ENCODE results near the gene PLD3.
A peak's percentile ranks its signal among the peaks of the same experiment; 100 is the strongest.
"Not testable (repeated sequence)": the region's sequence is repeated elsewhere in the genome, so short reads cannot be mapped to it uniquely, and the experiment has no call there.

Gene PLD3

DNA sequence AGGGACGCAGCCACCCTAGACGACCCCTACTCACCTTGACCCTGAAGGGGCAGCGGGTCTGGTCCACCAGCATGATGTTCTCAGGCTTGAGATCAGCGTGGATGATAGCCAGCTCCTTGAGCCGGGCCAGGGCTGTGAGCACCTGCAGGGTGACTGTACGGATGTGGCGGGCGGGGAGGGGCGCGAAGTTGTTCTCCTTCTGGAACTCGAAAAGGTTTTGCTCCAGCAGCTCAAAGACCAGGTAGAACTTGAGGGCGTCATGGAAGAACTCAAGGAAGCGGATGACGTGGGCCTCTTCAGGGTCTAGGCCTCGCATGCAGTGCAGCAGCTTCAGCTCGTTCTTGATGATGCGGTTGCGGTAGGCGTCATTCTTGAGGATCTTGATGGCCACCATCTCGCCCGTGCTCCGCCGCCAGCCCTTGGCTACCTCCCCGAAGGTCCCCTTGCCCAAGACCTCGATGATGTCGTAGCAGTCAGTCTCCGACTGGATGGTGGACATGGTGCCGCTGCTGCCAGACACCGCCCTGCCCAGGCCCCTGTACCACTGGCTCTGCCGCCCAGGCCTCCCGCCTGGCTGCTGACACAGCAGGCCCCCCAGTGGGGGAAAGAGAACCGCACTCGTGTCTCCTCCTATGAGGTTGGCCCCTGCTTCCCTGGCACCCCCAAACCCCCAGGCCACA, 41.0 kb downstream of the PLD3 start:
- no peak for DNase-seq (ENCODE audit: low read depth, low spot score)

DNA sequence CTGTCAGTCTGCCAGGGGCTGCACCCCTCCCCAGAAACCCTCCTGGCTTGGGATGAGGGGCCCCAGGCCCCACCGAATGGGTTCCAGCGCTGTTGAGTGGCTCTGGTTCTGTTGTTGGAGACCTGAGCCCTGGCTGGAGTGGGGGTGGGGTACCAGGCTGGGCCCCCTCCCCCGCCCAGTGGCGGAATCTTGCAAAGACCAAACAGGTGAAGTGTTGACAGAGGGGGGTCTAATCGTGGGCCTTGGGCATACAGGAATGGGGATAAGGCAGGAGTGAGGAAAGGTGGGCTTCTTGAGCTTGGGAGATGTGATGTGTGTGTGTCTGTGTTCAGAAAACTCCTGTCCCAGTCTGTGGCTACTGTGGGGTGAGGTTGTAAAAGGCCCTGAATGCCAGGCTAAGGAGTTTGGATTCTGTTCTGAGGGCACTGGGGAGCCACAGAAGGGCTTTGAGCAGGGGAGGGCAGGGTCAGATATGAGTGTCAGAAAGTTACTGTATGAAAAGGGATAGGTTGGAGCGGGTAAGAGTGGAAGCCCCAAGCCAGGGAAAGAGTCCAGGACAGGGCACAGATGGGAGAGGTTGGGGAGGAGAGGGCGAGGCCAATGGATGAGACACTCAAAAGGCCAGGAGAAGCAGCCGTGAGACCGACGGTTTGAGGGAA, 41.7 kb downstream of the PLD3 start, which contains the start of gene HIPK4:
Gene HIPK4 (minus strand): TSS at position 98 of the 659 bp plus-strand sequence. CDS start 279 bp downstream, outside the sequence.
- no peak for DNase-seq (ENCODE audit: low read depth, low spot score)

DNA sequence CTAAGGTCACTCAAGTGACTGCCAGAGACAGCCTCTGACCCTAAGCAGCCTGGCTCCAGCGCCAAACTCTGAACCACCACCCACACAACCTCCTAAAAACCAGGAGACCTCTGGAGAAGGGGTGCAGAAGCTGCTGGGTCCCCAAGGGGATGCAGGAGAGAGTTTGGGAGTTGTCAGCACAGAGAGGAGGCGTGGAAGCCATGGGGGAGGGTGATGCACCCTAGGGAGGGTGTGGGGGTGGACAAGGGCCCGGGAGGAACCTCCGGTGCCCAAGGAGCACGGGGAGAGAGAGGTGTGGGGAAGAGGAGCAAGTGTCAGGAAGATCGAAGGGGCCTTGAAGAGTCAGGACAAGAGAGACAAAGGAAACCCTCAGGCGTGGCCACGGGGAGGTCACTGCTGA, 43.6 kb downstream of the PLD3 start:
- DNase-seq (ENCODE audit: low read depth, low spot score) = no peak

DNA sequence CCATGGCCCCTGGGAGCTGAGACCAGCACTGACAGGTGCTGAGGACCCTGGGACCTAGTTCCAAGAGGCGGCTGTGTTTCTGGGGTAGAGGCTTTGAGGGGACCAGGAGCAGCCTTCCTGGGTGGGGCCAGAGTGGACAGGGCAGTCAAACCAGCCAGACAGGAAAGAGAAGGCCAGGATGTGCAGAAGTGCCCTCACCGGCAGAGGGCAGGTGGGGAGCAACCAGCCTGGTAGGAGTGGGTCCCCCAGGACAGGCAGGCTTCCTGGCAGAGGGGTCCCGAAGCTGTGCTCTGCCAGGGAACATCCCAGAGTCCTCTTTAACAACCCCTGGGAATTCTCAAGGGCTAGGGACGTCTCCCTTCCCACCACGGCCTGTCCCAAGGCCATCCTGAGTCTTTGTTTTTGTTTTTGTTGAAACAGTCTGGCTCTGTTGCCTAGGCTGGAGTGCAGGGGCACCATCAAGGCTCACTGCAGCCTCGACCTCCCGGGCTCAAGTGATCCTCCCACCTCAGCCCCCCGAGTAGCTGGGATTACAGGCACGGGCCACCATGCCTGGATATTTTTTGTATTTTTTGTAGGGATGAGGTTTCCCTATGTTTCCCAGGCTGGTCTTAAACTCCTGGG, 44.5 kb downstream of the PLD3 start:
- no peak for DNase-seq (ENCODE audit: low read depth, low spot score)

DNA sequence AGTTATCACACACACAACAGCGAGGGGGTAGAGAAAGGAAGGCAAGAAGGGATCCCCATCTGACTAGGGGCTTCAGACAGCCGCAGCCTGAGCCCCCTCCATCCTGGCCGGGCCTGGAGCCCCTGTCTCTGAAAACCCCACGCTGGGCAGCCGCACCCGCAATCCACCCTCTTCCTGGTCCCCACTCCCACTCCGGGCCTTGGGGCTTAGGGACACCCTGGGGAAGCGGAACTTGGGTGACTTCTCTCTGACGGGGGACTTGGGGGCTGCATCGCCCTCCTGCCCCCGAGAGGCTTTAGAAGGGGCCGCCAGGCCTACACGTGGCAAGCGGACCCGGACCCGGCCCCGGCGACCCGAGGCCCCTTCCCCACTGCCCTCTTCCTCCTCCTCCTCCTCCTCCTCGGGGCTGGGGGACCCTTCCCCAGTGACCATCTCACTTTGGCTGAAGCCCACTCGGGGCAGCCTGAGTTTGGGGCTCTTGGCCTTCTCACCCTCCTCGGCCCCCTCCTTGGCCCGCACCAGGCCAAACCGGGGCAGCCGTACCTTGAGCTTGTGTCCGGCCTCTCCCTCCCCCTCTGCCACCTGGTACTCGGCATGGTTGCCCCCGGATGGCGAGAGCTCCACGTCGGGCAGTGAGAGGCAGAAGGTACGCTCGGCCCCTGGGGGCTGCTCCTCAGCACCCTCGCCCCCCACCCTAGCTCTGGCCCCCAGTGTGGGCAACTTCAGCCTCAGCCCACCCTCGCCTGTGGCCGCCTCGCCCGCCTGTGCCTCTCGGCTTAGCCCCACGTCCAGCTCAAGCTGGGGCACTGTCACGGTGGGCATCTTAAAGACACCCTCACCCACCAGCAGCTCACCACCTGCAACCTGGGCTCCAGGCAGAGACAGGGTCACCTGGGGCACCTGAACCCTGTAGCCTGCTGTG, 45.7 kb downstream of the PLD3 start:
- DNase-seq (ENCODE audit: low read depth, low spot score) = no peak

DNA sequence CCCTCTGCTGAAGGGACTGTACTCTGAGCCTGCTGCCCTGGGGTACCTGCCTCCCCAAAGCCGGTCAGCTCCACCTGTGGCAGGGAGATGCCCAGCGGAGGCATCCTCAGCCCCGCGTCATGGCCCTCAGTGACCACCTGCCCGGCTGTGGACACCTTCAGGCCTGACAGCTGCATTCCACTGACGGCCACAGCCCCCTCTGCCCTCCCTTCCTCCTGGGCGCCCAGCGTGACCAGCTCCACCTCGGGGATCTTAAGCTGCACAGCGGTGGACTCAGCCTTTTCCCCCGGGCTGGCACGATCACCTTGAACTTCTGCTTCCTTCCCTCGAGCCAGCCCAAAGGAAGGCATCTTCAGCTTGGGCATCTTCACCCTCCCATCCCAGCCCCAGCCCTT, 46.3 kb downstream of the PLD3 start:
- DNase-seq (ENCODE audit: low read depth, low spot score) = no peak

DNA sequence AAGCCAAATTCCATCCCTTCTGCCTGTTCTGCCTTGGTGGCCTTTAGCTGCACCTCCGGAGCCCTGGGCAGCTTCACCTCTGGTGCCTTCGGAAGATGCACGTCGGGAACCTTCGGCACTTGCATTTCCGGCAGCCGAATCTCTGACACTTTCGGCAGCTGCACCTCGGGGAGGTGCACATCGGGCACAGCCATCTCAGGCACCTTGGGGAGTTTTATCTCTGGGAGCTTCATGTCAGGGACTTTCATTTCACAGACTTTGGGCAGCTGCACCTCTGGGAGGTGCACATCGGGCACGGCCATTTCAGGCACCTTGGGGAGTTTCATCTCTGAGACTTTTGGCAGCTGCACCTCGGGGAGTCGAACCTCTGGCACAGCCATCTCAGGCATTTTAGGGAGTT, 47.5 kb downstream of the PLD3 start:
- no peak for DNase-seq (ENCODE audit: low read depth, low spot score)

DNA sequence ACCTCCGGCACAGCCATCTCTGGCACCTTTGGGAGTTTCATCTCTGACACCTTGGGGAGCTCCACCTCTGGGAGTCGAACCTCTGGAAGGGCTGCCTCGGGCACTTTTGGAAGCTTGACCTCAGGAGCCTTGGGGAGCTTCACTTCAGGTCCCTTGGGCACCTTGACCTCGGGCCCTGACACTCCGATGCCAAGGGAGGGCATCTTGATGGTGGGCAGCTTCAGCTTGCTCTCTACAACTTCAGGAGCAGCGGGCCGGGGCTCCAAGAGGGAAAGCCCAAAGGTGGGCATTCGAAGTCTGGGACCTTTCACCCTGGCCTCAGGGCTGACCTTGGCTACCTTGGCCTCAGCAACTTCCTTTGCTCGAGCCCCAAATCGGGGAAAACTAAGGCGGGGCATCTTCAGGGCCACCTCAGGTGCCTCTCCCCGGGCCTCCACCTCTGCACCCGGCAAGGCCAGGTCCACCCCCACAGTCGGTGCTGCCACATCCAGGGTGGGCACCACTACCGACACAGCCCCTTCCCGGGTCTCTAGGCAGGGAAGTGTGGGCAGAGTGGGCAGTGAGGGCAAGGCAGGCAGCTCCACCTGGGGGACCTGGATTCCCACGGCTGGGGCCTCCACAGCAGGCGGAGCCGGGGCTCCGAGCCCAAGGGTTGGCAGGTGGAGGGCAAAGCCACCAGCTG, 48.5 kb downstream of the PLD3 start:
- DNase-seq (ENCODE audit: low read depth, low spot score) = no peak

DNA sequence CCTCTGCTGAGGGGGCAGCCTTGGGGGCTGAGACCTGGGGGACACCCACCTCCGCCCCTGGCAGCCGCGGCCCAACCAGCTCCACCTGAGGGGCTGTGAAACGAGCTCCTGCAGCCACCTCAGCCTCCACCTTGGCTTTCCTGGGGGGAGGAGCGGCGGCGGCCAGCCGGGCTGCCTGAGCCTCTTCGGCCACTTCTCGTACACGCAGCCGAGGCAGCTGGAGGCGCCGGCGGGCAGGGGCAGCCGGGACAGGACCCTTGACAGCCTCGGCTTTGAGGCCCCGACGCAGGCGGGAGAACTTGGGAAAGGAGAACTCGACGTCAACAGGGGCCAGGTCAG, 49.0 kb downstream of the PLD3 start:
- no peak for DNase-seq (ENCODE audit: low read depth, low spot score)

DNA sequence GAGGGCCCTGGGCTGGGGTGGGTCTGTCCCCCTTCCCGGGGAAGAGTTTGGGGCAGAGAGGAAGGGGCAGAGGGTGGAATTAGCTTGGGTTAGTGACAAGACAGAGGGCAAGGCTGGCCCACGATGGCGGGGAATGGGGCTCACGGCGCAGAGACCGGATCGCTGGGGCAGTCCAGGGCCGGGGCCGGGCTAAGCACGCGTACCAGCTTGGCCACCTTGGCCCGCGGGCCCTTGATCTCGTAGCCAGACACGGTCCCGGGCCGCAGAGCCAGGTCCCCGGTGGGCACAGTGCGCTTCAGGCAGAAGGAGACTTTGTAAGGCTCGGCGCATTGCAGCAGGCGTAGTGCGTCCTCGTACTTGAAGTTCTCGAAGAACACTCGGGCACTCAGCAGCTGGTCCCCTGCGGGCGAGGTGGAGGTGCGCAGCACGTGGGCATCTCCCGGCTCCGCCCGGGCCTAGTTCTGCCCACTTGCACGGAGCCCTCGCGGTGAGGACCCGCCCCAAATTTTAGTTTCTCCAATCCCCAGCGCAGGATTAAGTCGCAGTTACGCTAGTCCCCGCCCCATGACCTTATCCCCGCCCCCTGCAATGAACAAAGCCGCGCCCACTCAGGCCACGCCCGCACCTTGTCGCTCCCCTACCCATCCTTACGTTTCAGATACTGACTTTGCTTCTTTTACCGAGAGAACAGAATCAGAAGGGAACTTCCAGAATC, 50.1 kb downstream of the PLD3 start:
- no peak for DNase-seq (ENCODE audit: low read depth, low spot score)

DNA sequence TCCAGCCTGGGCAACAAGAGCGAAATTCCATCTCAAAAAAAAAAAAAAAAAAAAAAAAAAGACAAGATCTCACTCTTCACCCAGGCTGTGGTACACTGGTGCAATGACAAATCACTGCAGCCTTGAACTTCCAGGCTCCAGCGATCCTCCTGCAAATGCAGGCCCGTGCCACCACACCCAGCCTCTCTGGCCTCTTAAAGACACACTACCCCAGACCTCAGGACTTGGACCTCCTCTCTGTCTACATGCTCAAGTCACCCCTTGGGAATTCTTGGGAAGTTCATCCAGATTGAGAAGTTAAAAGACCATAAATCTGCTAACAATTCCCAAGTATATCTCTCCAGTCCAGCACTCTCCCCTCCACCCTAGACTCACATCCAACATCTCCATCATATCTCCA, 52.1 kb downstream of the PLD3 start:
- no peak for DNase-seq (ENCODE audit: low read depth, low spot score)

DNA sequence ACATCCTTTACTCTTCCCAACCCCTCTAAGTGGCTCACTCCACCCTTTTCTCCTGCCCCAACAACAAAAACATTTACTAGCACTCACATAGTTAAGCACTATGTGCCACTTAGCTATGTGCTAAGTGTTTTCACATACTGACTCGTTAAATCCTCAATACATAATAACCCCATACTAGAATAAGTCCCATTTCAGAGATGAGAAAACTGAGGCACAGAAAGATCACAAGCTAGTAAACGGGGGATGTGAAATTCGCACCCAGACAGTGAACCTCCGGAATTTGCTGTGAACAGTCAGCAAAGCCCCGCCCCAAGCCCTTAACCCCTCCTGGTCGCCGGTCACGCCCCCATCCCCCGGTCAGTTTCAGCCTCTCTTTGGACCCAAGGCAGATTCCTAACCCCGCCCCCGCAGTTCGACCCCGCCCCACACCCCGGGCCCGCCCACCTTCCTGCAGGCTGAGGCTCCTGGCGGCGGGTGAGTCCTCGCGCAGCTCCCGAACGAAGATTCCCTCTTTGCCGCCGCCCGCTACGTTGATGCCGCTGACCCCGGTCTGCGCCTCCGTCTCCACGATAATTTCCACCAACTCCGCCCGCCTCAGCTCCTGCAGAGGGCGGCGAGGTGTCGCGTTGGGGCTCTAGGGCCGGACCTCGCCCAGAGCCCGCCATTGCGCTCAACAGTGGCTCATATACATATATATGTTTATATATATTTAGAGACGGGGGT, 54.9 kb downstream of the PLD3 start:
- peak; percentile 74 for DNase-seq (ENCODE audit: low read depth, low spot score)

DNA sequence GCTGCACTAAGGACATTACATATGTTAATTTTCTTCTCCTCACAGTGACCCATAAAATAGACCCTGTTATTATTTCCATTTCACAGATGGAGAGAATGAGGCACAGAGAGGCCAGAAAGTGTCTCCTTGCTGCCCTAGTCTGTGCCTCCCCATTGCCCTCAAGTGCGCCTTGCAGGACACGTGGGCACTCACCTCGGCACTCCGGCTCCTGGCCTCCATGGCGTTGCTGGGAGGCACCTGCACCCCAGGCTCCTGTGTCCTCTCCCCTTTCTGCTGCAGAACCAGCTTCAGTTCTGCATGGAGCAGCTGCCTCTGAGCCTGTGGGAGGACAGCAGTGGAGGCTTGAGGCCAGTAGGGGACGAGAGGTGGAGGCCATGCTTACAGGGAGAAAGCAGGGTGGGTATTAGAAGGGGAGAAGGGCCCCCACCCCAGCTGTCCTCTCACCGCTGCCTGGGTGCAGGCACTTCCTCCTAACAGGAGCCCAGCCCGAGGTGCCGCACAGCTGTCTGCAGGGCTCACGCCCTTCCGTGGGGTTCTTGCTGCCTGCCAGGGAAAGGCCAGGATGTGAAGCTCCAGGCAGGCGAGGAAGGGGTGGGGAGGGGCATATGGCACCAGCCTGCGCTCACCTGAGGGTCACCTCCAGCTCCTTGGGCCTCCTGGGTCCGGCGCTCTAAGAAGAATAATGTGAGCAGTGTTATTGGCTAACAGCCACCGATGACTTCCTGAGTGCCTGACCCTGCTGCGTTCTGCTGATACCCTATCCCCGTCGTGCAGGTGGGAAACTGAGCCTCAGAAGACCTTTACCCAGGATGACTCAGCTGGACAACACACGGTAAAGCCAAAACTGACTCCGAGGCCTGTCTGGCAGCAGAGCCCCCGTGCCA, 59.5 kb downstream of the PLD3 start:
- DNase-seq (ENCODE audit: low read depth, low spot score) = no peak

DNA sequence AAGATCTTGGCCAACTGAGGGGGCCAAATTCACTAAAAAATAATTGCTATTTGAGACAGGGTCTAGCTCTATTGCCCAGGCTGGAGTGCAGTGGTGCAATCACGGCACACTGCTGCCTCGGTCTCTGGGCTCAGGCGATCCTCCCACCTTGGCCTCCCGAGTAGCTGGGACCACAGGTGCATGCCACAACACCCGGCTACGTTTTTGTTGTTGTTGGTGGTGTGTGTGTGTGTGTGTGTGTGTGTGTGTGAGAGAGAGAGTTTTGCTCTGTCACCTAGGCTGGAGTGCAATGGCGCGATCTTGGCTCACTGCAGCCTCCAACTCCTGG, 60.1 kb downstream of the PLD3 start:
- not testable (repeated sequence) for DNase-seq (ENCODE audit: low read depth, low spot score)

DNA sequence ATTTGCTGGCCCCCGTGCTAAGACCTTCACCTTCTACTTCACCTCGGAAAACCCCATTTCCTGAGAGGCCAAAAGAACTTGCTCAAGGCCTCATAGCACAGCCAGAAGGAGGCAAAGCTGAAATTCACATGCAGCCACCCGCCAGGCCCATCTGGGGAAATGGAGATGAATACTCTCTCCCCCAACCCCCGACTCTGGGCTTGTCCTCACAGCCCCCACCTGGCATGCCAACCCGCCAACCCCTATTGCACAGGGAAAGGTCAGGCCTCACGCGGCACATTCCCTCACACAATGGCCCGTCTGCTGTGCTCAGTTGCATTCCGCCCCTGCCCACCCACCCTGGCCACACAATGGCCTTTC, 61.5 kb downstream of the PLD3 start:
- no peak for DNase-seq (ENCODE audit: low read depth, low spot score)

DNA sequence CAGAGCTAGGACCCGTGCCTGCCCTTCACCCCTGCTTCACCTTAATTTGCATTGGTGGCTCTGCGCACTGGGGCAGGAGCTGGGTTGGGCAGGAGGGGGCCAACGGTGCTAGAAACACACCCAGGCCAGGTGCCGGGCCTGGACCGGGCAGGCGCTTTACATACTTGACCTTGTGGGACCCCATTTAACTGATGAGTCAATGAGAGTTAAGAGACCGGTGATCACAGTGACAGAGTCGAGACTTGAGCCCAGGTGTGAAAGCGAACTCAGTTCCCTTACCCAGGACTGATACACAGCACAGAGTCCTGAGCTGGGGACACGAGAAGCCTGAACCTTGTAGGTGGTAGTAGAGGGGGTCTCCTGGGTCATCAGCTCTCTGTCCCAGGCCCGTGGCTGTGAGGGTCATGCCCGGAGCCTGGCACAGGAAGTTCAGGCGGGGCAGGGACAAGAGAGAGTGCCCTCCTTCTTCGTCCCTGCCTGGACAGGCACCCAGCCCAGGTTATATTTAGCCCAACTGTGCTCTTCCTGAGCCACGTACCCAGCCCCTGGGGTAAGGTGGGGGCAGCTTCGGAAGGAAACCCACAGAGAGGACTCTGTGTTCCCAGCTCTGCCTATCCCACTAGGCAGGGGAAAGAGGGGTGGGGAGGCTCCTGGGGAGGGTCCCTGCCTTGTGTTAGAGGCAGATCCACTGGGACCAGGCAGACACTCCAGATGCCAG, 62.8 kb downstream of the PLD3 start:
- DNase-seq (ENCODE audit: low read depth, low spot score) = no peak

DNA sequence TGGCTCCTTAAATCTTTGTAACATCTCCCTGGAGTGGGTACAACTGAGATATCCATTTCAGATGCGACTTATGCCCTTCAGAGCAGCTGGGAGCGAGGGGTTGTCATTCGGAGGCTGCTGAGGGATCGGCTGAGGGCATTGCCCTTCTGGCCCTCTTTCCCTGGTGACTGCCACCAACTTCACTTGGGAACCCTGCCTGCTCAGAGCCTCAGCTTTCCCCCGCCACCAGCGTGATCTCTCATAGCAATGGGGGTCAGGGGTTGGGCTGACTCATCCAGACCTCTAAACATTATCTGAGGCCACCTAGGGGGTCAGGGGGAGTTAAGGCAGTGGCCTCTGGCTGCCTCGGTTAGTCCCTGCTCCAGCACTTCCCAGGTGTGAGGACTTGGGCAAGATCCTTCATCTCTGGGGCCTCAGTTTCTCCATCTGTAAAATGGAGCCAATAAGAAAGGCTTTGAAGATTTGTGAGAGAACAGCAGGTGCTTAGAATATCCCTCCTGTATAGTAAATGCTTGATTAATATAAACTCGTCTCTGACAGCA, 63.5 kb downstream of the PLD3 start:
- no peak for DNase-seq (ENCODE audit: low read depth, low spot score)

DNA sequence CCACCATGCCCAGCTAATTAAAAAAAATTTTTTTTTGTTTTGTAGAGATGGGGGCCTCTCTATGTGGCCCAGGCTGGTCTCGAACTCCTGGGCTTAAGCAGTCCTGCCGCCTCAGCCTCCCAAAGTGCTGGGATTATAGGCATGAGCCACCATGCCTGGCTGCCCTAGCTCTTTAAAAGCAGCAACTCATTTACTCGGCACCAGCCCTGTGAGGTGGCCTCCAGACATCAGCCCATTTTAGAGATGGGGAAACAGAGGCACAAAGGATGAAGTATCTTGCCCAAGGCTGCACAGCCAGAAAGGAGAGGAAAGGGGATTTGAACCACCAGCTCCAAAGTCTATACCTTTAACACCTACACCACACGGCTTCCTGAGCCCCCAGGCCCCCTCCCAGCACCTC, 64.4 kb downstream of the PLD3 start:
- DNase-seq (ENCODE audit: low read depth, low spot score) = no peak
